NCI-H146 (cell line): Measurements from ENCODE around the gene HNRNPC.
"Not testable (repeated sequence)": the region's sequence is repeated elsewhere in the genome, so short reads cannot be mapped to it uniquely, and the experiment has no call there.

Source experiments
- DNase-seq: peaks from one replicate; lab custom pipeline; 2025; lab: John Stamatoyannopoulos, UW

Gene HNRNPC

DNA sequence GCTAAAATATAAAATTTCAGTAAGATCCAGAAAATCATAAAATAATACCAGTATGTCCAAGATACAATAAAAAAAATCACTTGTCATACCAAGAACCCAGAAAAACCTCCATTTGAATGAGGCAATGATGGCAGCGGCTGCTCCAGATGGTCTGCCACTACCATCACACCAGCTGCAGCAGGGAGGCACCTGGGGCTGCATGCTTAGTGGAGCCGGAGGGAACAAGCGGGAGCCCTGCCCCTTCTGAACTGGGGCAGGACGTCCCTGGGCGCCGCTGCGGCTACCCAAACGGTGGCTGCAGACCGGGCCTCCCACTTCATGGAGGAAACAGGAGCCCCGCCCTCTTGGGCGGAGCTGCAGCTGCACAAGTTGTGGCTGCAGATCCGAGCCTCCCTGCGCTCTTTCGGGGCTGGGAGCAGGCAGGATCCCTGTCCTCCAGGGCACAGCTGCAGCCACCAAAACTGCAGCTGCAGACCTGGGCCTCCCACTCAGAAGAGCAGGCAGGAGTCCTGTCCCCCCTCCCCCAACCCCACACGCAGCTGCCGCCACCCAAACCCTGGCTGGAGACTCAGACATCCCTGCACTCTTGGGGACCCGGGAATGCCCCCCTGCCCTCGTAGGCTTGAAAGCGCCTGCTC is 77.3 kb downstream of the HNRNPC start:
- peak; percentile 90 for DNase-seq

DNA sequence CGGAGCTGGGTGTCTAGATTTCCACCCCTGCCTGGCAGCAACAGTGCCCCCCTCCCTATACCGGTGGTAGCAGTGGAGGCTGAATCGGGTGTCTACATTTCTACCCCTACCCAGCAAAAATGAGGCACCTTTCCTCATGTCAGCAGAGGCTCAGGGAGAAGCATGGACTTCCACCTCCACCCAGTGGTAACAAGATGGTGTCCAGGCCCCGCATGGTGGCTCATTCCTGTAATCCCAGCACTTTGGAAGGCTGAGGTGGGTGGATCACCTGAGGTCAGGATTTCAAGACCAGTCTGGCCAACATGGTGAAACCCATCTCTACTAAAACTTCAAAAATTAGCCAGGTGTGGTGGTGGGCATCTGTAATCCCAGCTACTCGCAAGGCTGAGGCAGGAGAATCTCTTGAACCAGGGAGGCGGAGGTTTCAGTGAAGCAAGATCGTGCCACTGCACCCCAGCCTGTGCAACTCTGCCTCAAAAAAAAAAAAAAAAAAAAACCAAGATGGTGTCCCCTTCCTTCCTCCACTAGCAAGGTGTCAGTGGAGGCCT is 77.9 kb downstream of the HNRNPC start:
- DNase-seq: peak; percentile 46

DNA sequence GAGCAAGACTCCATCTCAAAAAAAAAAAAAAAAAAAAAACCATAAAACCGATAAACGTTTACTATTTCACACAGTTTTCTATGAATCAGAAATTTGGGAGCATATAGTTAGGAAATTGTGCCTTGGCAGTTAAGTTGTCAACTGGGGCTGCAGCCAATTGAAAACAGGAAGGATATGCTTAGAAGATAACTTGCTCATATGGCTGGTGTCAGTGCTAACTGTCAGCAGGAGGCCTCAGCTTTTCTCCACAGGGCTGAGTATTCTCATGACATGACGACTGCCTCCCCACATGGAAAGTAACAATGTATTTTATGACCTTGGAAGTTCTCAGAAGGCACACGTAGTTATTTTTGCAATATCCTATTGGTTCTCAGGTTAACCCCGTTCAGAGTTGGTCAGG is 83.8 kb downstream of the HNRNPC start:
- no peak for DNase-seq

GRCh38 chr14:21184254-21184653 is 85.0 kb downstream of the HNRNPC start:
- DNase-seq: no peak

DNA sequence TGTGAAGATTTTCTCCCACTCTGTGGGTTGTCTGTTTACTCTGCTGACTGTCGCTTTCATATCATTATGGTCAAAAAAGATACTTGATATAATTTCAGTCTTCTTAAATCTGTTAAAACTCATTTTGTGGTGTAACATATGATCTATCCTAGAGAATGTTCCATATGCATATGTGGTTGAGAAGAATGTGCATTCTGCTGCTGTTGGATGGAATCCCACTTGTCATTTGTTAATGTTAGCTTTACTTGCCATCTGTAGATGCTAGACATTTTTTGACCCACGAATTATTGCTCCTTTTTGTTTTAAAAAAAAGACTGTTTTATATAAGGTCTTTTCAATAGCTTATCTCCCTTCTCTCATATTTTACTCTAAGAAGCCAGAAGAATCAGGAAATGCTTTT is 87.1 kb downstream of the HNRNPC start:
- DNase-seq: no peak

DNA sequence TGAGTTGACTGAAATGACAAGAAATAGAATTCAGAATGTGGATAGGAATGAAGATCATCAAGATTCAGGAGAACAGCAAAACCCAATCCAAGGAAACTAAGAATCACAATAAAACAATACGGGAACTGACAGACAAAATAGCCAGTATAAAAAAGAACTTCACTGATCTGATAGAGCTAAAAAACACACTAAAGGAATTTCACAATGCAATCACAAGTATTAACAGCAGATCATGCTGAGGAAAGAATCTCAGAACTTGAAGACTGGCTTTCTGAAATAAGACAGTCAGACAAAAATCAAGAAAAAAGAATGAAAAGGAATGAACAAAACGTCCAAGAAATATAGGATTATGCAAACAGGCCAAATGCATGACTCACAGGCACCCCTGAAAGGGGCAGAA is 98.1 kb downstream of the HNRNPC start:
- no peak for DNase-seq

DNA sequence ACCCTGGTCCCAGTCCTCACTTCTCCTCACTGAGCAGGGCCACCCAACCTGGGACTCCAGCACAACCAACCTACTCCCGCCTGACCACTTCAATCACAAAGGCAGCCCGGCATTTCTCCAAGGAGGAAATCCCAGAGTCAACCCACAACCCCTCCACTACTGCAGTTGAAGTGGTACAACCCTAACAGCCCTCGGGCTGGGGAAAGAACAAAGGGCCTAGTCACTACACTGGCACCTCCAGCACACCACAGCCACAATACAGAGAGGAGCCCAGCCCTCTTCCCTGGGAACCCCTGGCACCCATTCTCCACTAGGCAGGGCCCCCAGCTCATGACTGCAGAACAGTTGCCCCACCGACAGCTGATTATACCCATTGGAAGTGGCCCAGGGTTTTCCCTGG is 99.7 kb downstream of the HNRNPC start:
- DNase-seq: no peak

DNA sequence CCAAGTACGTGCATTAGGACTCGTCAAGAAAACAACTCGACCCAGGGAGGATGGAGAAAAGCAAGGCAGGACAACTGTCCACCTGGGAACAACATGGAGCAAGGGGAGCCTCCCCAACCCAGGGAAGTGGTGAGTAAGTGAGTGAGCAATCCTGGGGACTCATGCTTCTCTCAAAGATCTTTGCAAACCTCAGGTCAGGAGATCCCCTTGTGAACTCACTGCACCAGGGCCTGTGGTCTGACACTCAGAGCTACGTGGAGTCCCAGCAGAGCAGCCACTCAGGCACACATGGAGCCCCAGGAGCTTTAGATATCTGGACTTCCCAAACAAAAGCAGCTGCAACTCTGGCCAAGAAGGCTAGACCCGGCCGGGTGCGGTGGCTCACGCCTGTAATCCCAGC is 101.2 kb downstream of the HNRNPC start:
- no peak for DNase-seq

- DNase-seq: not testable (repeated sequence)
These were observed 103.6 kb downstream of the HNRNPC start for GRCh38 chr14:21165670-21166069.

DNA sequence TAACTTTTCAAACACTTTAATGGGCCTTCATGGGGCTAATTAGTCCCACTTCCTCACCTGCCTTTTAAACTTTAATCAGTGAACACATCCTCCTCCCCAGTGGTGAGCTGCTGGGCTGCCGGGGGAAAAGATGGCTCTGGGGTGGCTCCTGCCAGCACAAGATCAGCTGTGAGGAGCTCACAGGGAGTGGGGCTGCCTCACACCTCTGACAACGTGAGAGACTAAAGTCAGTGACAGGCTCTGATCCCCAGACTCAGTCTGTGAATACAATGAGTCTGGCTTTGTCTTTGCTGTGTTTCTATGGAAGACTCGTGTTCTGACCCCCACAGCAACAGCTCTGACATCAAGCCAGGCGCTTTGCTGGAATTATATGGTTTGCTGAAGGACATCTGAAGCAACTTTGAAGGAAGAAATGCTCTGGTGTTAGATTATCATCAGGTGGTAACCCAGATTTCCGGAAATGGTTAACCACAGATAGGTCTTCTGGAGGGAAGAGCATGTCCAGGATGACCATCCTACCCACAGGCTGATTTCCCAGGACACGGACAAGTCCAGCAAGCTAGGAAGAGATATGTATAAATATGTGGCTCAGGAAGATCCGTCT is 104.1 kb downstream of the HNRNPC start:
- DNase-seq: not testable (repeated sequence)

DNA sequence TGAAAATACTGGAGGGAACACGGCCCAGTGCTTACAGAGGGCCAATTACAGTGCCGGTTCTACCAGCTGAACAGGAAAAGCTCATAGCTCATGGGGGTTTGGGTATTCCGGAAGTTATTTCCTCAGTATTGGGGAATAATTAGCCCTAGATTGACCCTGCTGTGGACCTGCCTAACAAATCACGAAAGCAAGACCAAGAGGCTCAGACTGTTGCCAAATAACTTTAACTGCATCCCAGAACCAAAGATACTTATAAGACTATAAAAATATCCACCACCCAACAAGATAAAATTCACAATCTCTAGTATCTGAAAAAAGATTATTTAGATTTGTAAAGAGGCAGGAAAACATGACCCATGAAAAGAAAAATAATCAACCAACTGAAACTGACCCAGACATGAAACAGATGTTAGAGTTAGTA is 105.4 kb downstream of the HNRNPC start:
- DNase-seq: no peak

DNA sequence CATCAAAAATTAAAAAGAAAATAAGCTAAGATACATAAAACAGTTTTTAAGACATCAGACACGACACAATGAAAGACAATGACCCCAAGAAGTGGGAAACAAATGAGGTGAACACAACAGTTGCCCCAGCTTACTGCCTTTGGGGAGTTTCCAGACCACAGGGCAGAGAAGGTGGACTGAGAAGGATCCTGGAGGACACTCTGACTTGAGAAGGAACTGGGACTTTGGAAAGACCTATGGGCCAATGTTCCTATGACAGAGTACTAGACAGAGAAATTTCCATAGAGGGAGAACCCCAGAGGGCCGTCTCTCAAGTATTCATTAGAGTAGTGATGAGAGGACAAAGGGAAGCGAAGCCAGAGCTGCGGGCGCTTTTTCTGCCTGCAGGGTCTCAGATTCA is 107.2 kb downstream of the HNRNPC start:
- no peak for DNase-seq

- no peak for DNase-seq
These were observed 109.1 kb downstream of the HNRNPC start for GRCh38 chr14:21160061-21160610.
